A673 (cell line): ENCODE measurements around the gene DIAPH1. TPM values are rescaled to one million over a fixed set of nuclear protein-coding genes. Genes with fewer than 3 reads are reported as not detected.

Experiments used
- BruUV-seq: library from RNA; stranded (reverse); fragments of 400-500 nt; replicated peaks from 2 replicates; lab custom pipeline; 2021; lab: Mats Ljungman, UMichigan
- CTCF ChIA-PET: fragments of 300-600 bp; sonication (Branson Sonifier 250); formaldehyde crosslinking; loops from one replicate; lab custom pipeline; 2022; ENCODE audit warnings: antibody characterized with exemption; lab: Charles Lee
- POLR2A ChIA-PET: fragments of 300-600 bp; sonication (Branson Sonifier 250); formaldehyde crosslinking; loops from one replicate; lab custom pipeline; 2022; ENCODE audit warnings: antibody characterized with exemption; ENCODE audit not compliant: low non-redundant PET; lab: Charles Lee
- DNase-seq: peaks from one replicate; pipeline ENCODE4 v3.0.0-alpha.2; 2015; ENCODE audit warnings: low spot score
- H3K27ac ChIP-seq: fragments of 200-600 bp; sonication (generic); 2 replicates; pipeline ENCODE4 v1.5.1; 2016; ENCODE audit warnings: mixed run types, low read depth, mild to moderate bottlenecking, mixed read lengths, antibody characterized with exemption, low read length; ENCODE audit not compliant: poor library complexity, severe bottlenecking
- H3K27me3 ChIP-seq: fragments of 200-600 bp; sonication (generic); replicated peaks from 2 replicates; pipeline ENCODE4 v1.6.1; 2017; ENCODE audit warnings: mixed run types, low read depth, mild to moderate bottlenecking, mixed read lengths, antibody characterized with exemption, low read length; ENCODE audit not compliant: insufficient read depth, poor library complexity
- H3K36me3 ChIP-seq: fragments of 200-600 bp; sonication (generic); 2 replicates; pipeline ENCODE4 v1.6.1; 2016; ENCODE audit warnings: mixed run types, mild to moderate bottlenecking, mixed read lengths, antibody characterized with exemption, low read length; ENCODE audit not compliant: insufficient read depth, poor library complexity, severe bottlenecking
- H3K4me1 ChIP-seq: fragments of 200-600 bp; sonication (generic); 2 replicates; pipeline ENCODE4 v1.6.1; 2017; ENCODE audit warnings: mixed run types, mild to moderate bottlenecking, mixed read lengths, antibody characterized with exemption, low read length; ENCODE audit not compliant: insufficient read depth, poor library complexity, severe bottlenecking
- H3K4me3 ChIP-seq: fragments of 200-600 bp; sonication (generic); 2 replicates; pipeline ENCODE4 v1.5.1; 2016; ENCODE audit warnings: low read depth, mixed run types, mild to moderate bottlenecking, mixed read lengths, low read length; ENCODE audit not compliant: poor library complexity, severe bottlenecking
- H3K9me3 ChIP-seq: fragments of 200-600 bp; sonication (generic); 2 replicates; pipeline ENCODE4 v1.6.1; 2016; ENCODE audit warnings: mixed run types, low read depth, mild to moderate bottlenecking, mixed read lengths, antibody characterized with exemption, low read length; ENCODE audit not compliant: poor library complexity, severe bottlenecking
- CTCF ChIP-seq: fragments of 300-800, 200-600 bp; sonication (generic); conservative IDR thresholded peaks from 2 replicates; pipeline ENCODE4 v1.5.1; 2017; ENCODE audit warnings: low read depth, mild to moderate bottlenecking, antibody characterized with exemption, low read length, moderate library complexity, mixed read lengths
- EZH2 ChIP-seq: fragments of 200-600 bp; sonication (generic); IDR thresholded peaks from 2 replicates; pipeline ENCODE4 v1.6.1; 2017; ENCODE audit warnings: borderline replicate concordance, low read depth, mild to moderate bottlenecking, mixed read lengths, antibody characterized with exemption, low read length; ENCODE audit not compliant: poor library complexity, severe bottlenecking
- intact Hi-C: fragments of 100-400 bp; cut with micrococcal nuclease; formaldehyde crosslinking; loops from one replicate; pipeline ENCODE4 v1.10.0; 2022; ENCODE audit not compliant: unreplicated experiment
- total RNA-seq: library from RNA; stranded (reverse); gene quantifications from 2 replicates; pipeline ENCODE4 v1.2.3, GENCODE V29; 2021

The DIAPH1 gene
- total RNA-seq, 1 experiment from 2014 or later: 109 TPM

- peaks cover 40% of the 10 kb centered on the region for H3K36me3 ChIP-seq
- CTCF ChIA-PET: interaction anchor here (0.6 to 2.0 kb wide), 3 partner anchors 10 to 101 kb away, joined by 3 to 7 read pairs (median 4); partner anchors contain the start of gene PCDHGA11
Measured at GRCh38 chr5:141522301-141522700, 96.5 kb downstream of the DIAPH1 start.

GRCh38 chr5:141521244-141521781 lies 97.5 kb downstream of the DIAPH1 start:
- BruUV-seq: no TSS peak

More at GRCh38 chr5:141522301-141522700, 96.5 kb downstream of the DIAPH1 start:
- DNase-seq: no peak
- Histone ChIP-seq H3K4me1 (peaks cover 81% of the 10 kb centered on the region), H3K9me3 (no peaks in the 10 kb centered on the region), H3K27ac (peak overlapping the region; percentile 81), H3K27me3 (no peaks in the 10 kb centered on the region), H3K4me3 (no peak overlapping the region)
- POLR2A ChIA-PET: no interaction called here
- no TSS peak for BruUV-seq
- intact Hi-C loops: loop anchor here (5.0 kb wide), 1 partner anchor 125 kb away; the partner anchor contains the start of gene PCDHGB5
- TF ChIP-seq CTCF: no peak
- TF ChIP-seq EZH2: no peak

More at GRCh38 chr5:141521244-141521781, 97.5 kb downstream of the DIAPH1 start:
- no peaks in the 10 kb centered on the region for H3K9me3 ChIP-seq
- TF ChIP-seq CTCF (no peak), EZH2 (no peak)
- CTCF ChIA-PET: interaction anchor here (0.6 to 1.0 kb wide), 3 partner anchors 9 to 321 kb away, joined by 3 to 4 read pairs (median 3); partner anchors contain the start of gene PCDHB11
- H3K27ac ChIP-seq: peak overlapping the region; percentile 81
- H3K27me3 ChIP-seq: no peaks in the 10 kb centered on the region
- peaks cover 39% of the 10 kb centered on the region for H3K36me3 ChIP-seq
- POLR2A ChIA-PET: interaction anchor here (0.5 kb wide), 1 partner anchor 16 kb away, joined by 3 read pairs; no protein-coding TSS in a partner anchor
- intact Hi-C loops: loop anchor here (5.0 kb wide), 1 partner anchor 124 kb away; the partner anchor contains the start of gene PCDHGB5
- H3K4me1 ChIP-seq: peaks cover 76% of the 10 kb centered on the region
- H3K4me3 ChIP-seq: no peak overlapping the region
- DNase-seq: peak; percentile 88
